Mononuclear cell (primary cell): ENCODE results near the gene LIFR. TPM values are rescaled to one million over a fixed set of nuclear protein-coding genes. Genes with fewer than 3 reads are reported as not detected.

Source experiments
- H3K27me3 ChIP-seq: 2 replicates; pipeline ENCODE4 v1.6.0; 2011; ENCODE audit warnings: low read length, control low read depth; ENCODE audit not compliant: insufficient read depth
- H3K4me1 ChIP-seq: 2 replicates; pipeline ENCODE4 v1.5.1; 2011; ENCODE audit warnings: mild to moderate bottlenecking, low read length, control low read depth; ENCODE audit not compliant: insufficient read depth
- H3K4me3 ChIP-seq: 2 replicates; pipeline ENCODE4 v1.5.1; 2011; ENCODE audit warnings: mild to moderate bottlenecking, low read length, moderate library complexity
- H3K9me3 ChIP-seq: 2 replicates; pipeline ENCODE4 v1.5.1; 2011; ENCODE audit warnings: low read depth, mild to moderate bottlenecking, control low read depth, low read length
- total RNA-seq: library from RNA; depleted of rRNA; stranded (reverse); fragments of >200 nt; gene quantifications from one replicate; pipeline ENCODE4 v1.2.3, GENCODE V29; 2012

LIFR gene
- total RNA-seq, 1 donor, result 0.31 TPM

DNA sequence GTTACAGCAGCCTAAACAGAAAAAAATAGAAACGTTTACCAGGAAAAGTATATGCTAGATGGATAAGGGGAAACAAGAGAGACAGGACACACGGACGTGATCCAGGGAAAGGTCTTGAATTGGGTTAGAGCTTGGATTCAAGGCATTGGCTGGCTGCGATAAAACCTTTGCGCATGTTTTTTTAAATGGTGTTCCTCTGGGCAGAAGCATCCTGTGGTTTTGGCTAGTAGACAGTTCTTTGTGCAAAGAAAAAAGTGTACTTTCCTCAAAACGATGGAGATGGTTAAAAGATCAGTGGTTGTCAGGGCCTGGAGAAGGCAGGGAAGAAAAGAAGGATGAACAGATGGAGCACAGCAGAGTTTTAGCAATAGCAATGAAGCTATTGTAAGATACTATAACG, 37.5 kb upstream of the LIFR start:
- Histone ChIP-seq H3K4me3 (no peak overlapping the region), H3K9me3 (no peaks in the 10 kb centered on the region), H3K27me3 (no peaks in the 10 kb centered on the region), H3K4me1 (no peaks in the 10 kb centered on the region)

DNA sequence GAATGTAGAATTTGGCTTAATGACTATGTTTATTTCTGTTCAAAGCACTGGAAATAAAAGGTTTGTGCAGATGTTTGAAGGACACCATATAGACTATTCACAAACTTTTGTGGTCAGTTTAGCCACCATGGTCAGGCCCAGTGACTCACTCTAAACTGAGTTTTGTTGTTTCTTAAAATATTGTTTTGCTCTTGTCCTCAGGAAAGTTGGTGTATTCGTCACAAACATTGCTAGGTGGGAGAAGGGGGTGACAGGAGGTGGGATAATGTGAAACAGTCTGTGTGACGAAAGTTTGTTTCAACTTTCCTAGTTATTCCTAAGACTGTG, 35.0 kb upstream of the LIFR start:
- Histone ChIP-seq H3K9me3 (no peaks in the 10 kb centered on the region), H3K4me1 (no peaks in the 10 kb centered on the region), H3K4me3 (no peak overlapping the region), H3K27me3 (no peaks in the 10 kb centered on the region)

DNA sequence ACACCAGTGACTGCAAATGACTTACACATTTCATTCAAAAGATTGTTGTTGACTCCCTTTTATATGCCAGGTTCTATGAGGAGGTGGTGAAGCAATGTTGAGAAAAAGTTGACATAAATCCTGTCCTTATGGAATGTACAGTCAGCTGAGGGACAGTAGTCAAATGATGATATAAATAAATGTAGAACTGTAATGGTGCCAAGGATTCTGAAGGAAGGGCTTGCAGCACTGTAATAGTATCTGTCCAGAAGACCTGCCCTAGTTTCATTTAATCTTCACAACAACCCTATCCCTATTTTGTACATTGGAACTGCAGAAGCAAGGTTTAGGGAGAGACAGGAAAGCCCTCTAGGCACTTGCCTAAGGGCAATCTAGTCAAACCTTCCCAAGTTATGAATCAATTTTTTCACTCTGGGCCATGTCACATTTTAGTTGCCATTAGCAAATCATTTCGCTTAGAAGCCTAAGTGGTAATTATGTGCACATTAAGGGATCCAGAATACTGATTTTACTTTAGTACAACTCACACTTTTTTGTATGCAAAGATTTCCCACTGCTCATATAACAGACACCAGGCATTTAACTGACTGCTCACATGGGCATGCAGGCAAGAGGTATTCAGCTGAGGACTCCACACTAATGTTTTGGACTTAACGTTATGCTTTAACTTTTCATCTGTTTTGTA, 34.5 kb upstream of the LIFR start:
- Histone ChIP-seq H3K27me3 (no peaks in the 10 kb centered on the region), H3K4me3 (no peak overlapping the region), H3K9me3 (no peaks in the 10 kb centered on the region), H3K4me1 (no peaks in the 10 kb centered on the region)

DNA sequence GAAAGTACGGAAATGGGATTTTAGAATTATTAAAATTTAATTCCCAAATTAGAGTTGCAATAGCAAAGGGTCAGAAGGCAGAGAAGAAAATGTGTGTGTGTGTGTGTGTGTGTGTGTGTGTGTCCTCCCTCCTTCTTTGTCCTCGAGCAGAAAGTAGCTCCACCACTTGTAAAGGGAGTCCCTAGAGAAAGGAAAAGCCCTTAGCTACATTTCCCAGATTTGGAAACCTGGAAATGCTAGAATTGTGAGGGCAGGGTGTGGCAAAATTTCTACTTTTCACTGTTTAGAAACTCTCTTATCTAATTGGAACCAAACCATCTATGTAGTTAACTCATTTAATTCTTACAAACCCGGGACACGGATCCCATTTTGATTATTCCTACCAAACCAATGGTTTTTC, 33.2 kb upstream of the LIFR start:
- H3K27me3 ChIP-seq, result peaks cover 3% of the 10 kb centered on the region
- no peak overlapping the region for H3K4me3 ChIP-seq
- H3K9me3 ChIP-seq, result no peaks in the 10 kb centered on the region
- H3K4me1 ChIP-seq, result no peaks in the 10 kb centered on the region

DNA sequence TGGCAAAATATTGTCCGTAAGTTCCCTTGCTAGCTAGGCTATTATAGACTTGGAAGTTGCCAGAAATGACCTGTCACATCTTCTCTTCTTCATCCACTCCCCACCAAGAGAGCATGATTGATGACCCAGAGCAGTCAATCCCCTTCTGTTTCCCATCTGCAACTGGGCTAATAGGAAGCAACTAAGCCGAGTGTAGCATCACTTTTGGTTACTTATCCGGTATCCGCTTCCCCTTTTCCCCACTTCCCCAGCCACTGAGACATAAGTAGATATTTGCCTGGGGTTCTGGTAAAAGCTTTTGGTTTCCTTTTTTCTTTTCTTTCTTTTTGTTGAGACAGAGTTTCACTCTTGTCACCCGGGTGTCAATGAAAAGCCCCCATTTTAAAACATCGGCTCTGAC, 29.4 kb upstream of the LIFR start:
- H3K9me3 ChIP-seq, result no peaks in the 10 kb centered on the region
- H3K4me3 ChIP-seq, result no peak overlapping the region
- no peaks in the 10 kb centered on the region for H3K4me1 ChIP-seq
- H3K27me3 ChIP-seq, result peaks cover 16% of the 10 kb centered on the region

DNA sequence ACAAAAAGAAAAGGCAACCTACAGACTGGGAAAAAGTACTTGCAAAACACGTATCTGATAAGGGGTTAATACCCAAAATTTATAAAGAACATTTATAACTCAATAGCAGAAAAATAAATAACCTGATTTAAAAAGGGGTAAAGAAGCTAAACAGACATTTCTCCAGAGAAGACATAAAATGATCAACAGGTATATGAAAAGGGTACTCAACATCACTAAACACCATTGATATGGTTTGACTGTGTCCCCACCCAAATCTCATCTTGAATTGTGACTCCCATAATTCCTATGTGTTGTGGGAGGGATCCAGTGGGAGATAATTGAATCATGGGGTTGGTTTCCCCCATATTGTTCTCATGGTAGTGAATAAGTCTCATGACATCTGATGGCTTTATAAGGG, 27.1 kb upstream of the LIFR start:
- no peaks in the 10 kb centered on the region for H3K9me3 ChIP-seq
- no peak overlapping the region for H3K4me3 ChIP-seq
- no peaks in the 10 kb centered on the region for H3K4me1 ChIP-seq

DNA sequence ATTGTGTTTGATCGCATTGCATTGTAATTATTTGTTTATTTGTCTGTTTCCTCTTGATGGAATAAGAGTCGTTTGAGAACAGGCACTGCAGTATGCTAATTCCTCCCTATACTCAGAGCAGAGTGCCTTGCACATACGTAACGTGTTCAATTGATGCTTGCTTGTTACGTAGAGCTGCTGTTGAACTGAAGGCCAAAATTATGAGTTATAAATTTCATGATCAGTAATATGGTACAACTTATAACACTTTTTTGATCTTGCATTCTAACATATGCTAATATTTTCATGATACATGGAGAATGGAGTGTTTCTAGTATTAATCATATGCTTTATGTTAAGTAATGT, 26.5 kb upstream of the LIFR start:
- Histone ChIP-seq H3K4me3 (no peak overlapping the region), H3K4me1 (no peaks in the 10 kb centered on the region), H3K9me3 (no peaks in the 10 kb centered on the region), H3K27me3 (peaks cover 20% of the 10 kb centered on the region)

More for the DNA sequence above, 27.1 kb upstream of the LIFR start:
- H3K27me3 ChIP-seq, result peaks cover 20% of the 10 kb centered on the region

DNA sequence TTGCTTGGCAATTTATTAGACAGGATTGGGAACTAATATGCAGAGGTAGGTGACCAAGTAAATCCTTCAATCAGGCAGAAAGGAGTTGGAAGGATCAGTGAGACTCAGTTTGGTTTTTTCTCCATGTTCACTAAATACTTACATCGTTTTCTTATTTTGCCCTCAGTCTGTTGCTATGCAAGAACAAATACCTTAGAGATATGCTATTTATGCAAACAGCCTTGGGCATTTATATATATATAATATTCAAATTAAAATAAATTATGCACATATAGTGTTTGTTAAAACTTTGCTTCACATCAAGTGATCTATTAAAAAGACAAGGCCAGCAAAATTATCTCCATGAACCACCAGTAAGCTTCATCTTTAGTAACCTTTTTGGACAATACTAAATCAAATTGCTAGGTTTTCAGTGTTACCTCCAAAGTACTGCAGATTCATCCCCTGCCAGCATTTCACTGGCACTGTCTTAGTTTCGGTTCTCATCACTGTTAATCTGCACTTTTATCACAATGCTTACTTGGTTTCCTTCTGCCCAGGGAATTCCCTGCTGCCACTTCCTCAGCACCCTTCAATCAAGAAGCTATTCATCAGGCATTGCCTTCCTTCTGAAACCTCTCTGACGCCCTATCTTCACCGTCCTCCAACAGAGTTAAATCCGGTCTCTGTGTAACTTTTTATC, 26.0 kb upstream of the LIFR start:
- Histone ChIP-seq H3K4me3 (no peak overlapping the region), H3K4me1 (no peaks in the 10 kb centered on the region), H3K9me3 (no peaks in the 10 kb centered on the region), H3K27me3 (peaks cover 20% of the 10 kb centered on the region)

DNA sequence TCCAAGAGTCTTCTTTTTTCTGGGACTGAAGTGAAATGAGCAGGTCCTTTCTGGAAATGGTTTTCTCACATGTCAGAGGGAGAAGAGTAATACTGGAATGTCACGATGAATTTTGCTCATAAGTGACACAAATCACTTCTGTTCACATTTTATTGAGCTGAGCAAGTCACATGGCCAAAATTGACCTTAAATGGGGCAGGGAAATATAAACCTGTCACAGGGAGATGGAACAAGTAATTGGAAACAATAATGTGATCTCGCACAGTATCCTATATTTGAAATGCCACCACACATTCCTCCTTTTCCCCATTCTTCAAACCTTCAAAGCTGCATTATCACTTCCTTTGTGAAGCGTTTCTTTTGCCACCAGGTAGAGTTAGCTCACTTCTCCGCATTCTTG, 25.2 kb upstream of the LIFR start:
- H3K4me1 ChIP-seq, result no peaks in the 10 kb centered on the region
- no peaks in the 10 kb centered on the region for H3K9me3 ChIP-seq
- no peak overlapping the region for H3K4me3 ChIP-seq
- peaks cover 20% of the 10 kb centered on the region for H3K27me3 ChIP-seq

DNA sequence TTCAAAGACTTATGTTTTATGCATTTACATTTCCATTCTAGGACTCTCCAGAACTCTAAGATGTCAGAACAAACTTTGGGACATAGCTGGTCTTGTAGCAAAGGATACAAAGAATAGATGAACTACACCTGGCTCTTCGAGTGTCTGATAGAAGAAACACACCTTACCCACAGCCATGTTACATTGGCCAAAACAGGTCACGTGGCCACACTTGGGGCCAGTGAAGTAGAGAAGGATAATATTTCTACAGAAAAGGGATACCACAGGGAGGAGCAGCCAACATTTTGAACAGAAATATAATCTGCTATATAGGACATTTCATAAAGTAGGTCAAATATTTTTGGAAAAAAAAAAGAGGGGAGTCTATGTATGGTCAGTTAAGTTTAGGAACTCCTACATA, 22.7 kb upstream of the LIFR start:
- Histone ChIP-seq H3K4me1 (no peaks in the 10 kb centered on the region), H3K9me3 (no peaks in the 10 kb centered on the region), H3K4me3 (no peak overlapping the region)

DNA sequence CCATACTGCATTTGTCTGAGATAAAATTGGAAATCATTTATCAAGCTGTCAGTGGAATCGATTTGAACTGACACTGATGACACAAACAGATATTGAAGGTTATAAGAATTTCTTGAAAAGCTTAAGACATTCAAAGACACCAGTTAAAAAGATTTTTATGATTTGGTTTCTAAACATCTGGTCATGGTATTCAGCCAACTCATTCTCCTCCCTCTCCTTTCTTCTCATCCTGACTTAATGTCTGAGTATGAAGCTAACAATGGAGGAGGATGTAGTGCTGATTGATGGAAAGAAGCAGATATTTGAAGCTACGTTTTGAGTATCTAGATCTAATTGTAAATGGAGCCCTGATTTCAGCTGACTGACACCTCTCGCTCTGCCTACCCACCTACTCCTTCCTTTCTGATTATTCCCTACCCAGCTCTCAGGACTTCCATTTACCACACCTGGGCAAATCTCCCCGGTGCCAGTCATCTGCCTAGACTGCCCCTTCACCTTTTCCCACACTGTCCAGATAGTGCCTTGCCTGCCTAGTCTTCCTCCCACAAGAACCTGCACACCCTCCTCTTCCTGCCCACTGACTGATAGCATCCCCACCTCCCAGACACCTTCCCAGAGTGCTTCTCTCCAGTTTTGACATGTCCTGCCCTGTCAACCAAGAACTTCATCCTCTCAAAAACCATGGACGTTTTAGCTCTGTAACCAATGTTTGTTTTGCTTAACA, 20.7 kb upstream of the LIFR start:
- Histone ChIP-seq H3K4me3 (no peak overlapping the region), H3K4me1 (no peaks in the 10 kb centered on the region), H3K9me3 (no peaks in the 10 kb centered on the region), H3K27me3 (peaks cover 7% of the 10 kb centered on the region)

More for the DNA sequence above, 22.7 kb upstream of the LIFR start:
- H3K27me3 ChIP-seq, result peaks cover 17% of the 10 kb centered on the region

DNA sequence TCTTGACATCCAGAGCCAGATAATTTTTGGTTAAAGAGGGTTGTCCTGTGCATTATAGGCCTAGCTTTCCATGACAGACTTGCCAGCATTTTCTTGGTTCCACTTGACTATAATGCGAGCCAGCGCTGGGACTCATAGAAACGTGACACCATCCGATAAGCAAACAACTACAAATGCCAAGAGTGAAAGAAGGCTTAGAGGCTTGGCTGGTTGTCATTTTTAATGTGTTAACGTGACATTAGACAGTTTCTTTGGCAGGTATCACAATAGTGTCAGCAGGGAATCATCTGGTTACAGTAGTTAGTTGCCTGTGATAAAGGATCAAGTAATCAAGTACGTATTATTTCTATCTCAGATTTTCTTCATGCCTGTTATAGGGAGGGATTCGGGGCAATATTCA, 20.0 kb upstream of the LIFR start:
- no peak overlapping the region for H3K4me3 ChIP-seq
- no peaks in the 10 kb centered on the region for H3K4me1 ChIP-seq
- H3K9me3 ChIP-seq, result no peaks in the 10 kb centered on the region
- H3K27me3 ChIP-seq, result peaks cover 4% of the 10 kb centered on the region

DNA sequence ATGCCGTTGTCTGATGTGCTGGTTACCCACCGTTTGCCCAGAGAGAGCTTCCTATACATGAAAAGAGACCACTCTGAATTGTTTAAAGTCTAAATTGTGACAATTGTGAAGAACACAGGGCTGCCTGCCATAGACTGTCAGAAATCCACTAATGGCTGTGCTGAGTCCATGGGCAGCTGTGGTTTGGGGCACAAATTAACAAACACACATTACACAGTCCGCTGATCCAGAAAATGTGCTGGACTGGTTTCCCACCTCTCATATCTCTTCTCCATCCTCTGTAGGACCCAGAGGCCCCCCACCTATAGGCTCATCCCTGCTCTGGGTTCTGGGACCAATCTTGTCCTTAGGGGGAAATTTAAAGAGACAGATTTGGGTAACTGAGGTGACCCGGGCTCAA, 19.0 kb upstream of the LIFR start:
- Histone ChIP-seq H3K4me1 (no peaks in the 10 kb centered on the region), H3K9me3 (no peaks in the 10 kb centered on the region), H3K27me3 (peaks cover 4% of the 10 kb centered on the region)

DNA sequence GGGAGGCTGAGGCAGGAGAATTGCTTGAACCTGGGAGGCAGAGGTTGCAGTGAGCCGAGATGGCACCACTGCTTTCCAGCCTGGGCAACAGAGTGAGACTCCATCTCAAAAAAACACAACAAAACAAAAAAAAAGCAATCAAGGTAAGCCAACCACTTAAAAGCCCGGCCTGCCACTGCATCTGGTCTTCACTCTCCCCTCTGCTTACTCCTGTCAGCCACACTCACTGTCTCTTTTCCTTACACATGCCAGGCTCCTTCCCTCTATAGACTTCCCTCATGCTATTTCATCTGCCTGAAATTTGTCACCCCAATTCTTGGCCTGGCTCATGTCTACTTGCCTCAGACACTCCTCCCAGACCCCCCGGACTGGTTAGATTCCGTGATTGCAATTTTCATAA, 17.6 kb upstream of the LIFR start:
- Histone ChIP-seq H3K27me3 (peaks cover 6% of the 10 kb centered on the region), H3K4me1 (no peaks in the 10 kb centered on the region), H3K9me3 (no peaks in the 10 kb centered on the region), H3K4me3 (no peak overlapping the region)

More for the DNA sequence above, 19.0 kb upstream of the LIFR start:
- no peak overlapping the region for H3K4me3 ChIP-seq

DNA sequence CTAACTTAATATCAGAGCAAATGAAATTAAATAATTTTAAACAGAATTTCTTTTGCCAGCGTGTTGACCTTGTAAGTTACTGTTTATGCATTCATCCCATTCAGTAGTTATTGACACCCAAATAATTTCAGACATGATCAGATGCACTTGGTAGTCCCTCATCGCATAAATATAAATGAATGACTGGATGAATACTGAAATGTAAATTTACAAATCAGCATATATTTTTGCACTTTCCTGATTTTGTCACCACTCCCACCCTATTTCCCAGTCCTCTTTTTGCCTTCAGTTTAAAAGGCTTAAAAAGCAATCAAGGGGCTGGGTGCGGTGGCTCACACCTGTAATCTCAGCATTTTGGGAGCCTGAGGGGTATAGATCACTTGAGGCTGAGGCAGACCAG, 17.1 kb upstream of the LIFR start:
- Histone ChIP-seq H3K4me1 (no peaks in the 10 kb centered on the region), H3K4me3 (no peak overlapping the region)

DNA sequence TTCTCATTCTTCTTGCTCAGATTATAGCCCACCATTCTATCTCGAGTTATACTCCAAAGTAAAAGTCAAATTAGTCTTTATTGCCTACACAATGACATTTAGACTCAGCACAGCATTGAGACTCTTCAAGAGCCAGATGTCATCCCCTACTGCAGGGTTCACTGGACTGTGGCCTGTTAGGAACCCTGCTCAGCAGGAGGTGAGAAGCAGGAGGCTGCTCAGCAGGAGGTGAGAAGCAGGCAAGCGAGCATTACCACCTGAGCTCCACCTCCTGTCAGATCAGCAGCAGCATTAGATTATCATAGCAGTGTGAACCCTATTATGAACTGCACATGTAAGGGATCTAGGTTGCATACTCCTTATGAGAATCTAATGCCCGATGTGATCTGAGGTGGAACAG, 12.7 kb upstream of the LIFR start:
- Histone ChIP-seq H3K4me3 (no peak overlapping the region), H3K9me3 (no peaks in the 10 kb centered on the region), H3K4me1 (no peaks in the 10 kb centered on the region), H3K27me3 (peaks cover 14% of the 10 kb centered on the region)

More for the DNA sequence above, 17.1 kb upstream of the LIFR start:
- peaks cover 6% of the 10 kb centered on the region for H3K27me3 ChIP-seq
- no peaks in the 10 kb centered on the region for H3K9me3 ChIP-seq
